Nephron progenitor cell (in vitro differentiated cells): ENCODE measurements around the gene GRIK2.

Source experiments
- DNase-seq: peaks from one replicate; pipeline ENCODE4 v3.0.0; 2021
- H3K27ac Mint-ChIP-seq: 2 replicates; pipeline ENCODE4 v1.8.0; 2021; ENCODE audit warnings: mild to moderate bottlenecking, moderate library complexity, mixed read lengths
- H3K27me3 Mint-ChIP-seq: 2 replicates; pipeline ENCODE4 v1.8.0; 2021; ENCODE audit warnings: mild to moderate bottlenecking, low read depth, mixed read lengths; ENCODE audit not compliant: poor library complexity
- H3K36me3 Mint-ChIP-seq: 2 replicates; pipeline ENCODE4 v1.8.0; 2021; ENCODE audit warnings: low read depth, mixed read lengths
- H3K4me1 Mint-ChIP-seq: 2 replicates; pipeline ENCODE4 v1.8.0; 2021; ENCODE audit warnings: mixed read lengths
- H3K4me3 Mint-ChIP-seq: 2 replicates; pipeline ENCODE4 v1.8.0; 2021; ENCODE audit warnings: mild to moderate bottlenecking, moderate library complexity, mixed read lengths
- H3K9me3 Mint-ChIP-seq: 2 replicates; pipeline ENCODE4 v1.8.0; 2021; ENCODE audit warnings: mild to moderate bottlenecking, moderate library complexity, mixed read lengths
- TF ChIP-seq, protein P1 (sequence below): fragments of 200-600 bp; sonication (generic); IDR thresholded peaks from 2 replicates; pipeline ENCODE4 v1.5.0; 2021; ENCODE audit warnings: antibody characterized with exemption

GRIK2 gene

DNA sequence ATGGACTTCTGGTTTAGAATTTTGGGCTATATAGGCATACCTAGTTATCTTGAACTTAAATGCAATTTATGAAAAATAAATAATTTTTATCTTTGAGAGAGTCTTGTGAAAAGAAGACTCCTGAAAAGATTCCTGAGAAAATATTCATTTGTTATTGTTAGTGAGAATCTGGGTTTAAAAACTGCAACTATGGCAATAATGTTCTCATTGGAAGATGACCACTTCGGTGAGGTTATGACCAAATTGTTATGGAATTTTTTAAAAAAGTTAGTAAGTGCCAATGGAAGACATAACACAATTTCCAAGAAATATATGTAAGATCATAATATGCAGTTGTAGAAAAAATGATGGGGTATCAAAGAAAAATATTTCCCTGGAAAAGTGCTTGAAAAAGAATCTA, 46.3 kb downstream of the GRIK2 start:
- DNase-seq, result no peak
- Mint-ChIP-seq H3K27me3 (peaks cover 2% of the 10 kb centered on the region), H3K4me1 (peaks cover 14% of the 10 kb centered on the region), H3K36me3 (no peaks in the 10 kb centered on the region), H3K27ac (no peak overlapping the region), H3K4me3 (no peak overlapping the region), H3K9me3 (no peaks in the 10 kb centered on the region)
- TF ChIP-seq, protein P1, sequence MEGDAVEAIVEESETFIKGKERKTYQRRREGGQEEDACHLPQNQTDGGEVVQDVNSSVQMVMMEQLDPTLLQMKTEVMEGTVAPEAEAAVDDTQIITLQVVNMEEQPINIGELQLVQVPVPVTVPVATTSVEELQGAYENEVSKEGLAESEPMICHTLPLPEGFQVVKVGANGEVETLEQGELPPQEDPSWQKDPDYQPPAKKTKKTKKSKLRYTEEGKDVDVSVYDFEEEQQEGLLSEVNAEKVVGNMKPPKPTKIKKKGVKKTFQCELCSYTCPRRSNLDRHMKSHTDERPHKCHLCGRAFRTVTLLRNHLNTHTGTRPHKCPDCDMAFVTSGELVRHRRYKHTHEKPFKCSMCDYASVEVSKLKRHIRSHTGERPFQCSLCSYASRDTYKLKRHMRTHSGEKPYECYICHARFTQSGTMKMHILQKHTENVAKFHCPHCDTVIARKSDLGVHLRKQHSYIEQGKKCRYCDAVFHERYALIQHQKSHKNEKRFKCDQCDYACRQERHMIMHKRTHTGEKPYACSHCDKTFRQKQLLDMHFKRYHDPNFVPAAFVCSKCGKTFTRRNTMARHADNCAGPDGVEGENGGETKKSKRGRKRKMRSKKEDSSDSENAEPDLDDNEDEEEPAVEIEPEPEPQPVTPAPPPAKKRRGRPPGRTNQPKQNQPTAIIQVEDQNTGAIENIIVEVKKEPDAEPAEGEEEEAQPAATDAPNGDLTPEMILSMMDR, result no peak

DNA sequence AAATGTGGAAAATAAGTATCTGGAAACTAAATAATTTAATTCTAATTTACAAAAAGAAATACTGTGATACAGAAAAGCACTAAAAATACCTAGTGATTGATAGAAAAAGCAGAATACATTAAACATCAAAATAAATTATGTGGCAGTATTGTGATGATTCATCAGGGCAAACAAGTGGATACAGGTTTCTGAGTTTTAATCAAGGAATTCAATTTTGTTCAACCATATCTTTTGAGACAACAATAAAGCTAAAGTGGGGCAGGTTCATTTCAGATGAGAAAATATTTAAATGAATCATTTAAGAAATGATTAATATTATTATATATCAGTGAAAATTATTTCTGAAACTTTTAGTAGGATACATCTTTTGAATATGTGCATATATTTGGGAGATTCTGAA, 49.8 kb downstream of the GRIK2 start:
- H3K27ac Mint-ChIP-seq, result no peak overlapping the region
- no peaks in the 10 kb centered on the region for H3K27me3 Mint-ChIP-seq
- H3K4me3 Mint-ChIP-seq, result no peak overlapping the region
- H3K4me1 Mint-ChIP-seq, result peaks cover 8% of the 10 kb centered on the region
- H3K36me3 Mint-ChIP-seq, result no peaks in the 10 kb centered on the region
- DNase-seq, result no peak
- TF ChIP-seq, protein P1, result no peak
- no peaks in the 10 kb centered on the region for H3K9me3 Mint-ChIP-seq

DNA sequence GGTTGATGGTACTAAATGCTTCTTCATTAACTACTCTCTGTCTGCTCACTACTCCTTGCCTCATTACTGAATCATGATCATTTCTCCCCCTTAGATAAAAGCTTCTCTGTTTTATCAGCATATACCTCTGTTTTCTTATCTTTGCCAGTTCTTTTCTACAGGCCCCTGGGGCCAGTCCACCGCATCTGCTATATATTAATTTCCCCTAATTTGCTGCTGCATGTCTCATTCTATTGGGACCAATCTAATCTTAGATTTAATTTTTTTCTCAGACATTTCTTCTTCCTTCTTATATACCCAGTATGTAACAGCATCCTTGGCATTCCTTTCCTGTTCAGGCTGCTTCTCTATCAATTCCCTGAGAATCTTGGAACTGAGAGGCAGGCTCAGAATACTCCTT, 51.2 kb downstream of the GRIK2 start:
- Mint-ChIP-seq H3K9me3 (no peaks in the 10 kb centered on the region), H3K36me3 (no peaks in the 10 kb centered on the region), H3K4me3 (no peak overlapping the region), H3K4me1 (peaks cover 8% of the 10 kb centered on the region), H3K27me3 (no peaks in the 10 kb centered on the region), H3K27ac (no peak overlapping the region)
- DNase-seq, result no peak
- TF ChIP-seq, protein P1, result no peak

DNA sequence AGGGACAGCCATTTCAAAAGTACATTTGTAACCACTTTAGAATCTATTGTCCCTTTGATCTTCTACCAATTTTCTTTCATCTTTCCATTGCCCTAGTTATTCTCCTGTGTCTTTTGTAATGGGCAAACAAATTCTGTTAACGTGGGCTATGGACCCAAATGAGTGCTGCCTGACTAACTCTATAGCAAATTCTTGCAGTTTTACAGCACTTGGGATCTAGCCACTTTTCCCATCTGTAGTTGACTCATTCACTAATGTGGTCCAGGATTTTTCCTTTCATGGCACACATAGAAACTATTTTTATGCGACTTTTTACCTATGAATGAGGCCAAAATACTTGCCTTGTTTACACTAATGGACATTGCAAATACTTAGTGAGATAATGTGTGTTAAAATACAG, 52.0 kb downstream of the GRIK2 start:
- TF ChIP-seq, protein P1, result no peak
- no peaks in the 10 kb centered on the region for H3K36me3 Mint-ChIP-seq
- no peak overlapping the region for H3K27ac Mint-ChIP-seq
- H3K4me3 Mint-ChIP-seq, result no peak overlapping the region
- peaks cover 2% of the 10 kb centered on the region for H3K27me3 Mint-ChIP-seq
- H3K9me3 Mint-ChIP-seq, result no peaks in the 10 kb centered on the region
- DNase-seq, result no peak
- H3K4me1 Mint-ChIP-seq, result peaks cover 8% of the 10 kb centered on the region

DNA sequence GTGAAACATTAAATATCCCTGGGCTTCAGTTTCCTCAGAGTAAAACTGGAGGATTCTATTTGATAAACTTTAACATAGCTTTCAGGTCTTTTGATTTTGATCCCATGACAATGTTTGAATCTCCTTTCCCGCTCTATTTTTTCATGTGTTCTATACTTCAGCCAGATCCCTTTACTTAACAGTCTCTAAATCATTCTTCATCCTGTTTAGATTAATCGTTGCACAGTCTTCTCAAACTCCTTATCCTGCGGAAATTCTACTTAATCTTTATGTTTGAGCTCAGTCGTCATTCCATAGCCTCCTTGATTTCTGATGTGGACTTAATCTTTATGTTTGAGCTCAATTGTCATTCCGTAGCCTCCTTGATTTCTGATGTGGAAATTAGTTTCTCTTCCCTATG, 57.4 kb downstream of the GRIK2 start:
- TF ChIP-seq, protein P1, result no peak
- Mint-ChIP-seq H3K27me3 (peaks cover 4% of the 10 kb centered on the region), H3K27ac (no peak overlapping the region)

DNA sequence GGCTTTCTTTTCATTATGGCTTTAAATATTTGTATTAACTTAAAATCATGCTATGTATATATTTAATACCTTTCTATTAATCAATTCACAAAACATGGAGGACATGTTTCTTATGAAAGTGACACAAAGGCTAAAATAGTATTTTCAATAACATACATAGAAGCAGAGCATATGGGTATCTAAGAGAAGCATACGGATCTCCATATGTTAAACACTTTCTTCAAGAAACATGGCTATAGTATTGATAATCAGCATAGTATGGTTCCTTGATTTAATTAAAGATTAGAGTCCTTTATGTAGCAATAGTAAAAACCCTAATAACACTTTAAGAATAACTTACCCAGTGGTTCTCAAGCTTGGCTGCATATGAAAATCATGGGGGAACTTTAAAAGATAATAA, 58.5 kb downstream of the GRIK2 start:
- no peaks in the 10 kb centered on the region for H3K9me3 Mint-ChIP-seq
- peaks cover 41% of the 10 kb centered on the region for H3K4me1 Mint-ChIP-seq
- no peaks in the 10 kb centered on the region for H3K36me3 Mint-ChIP-seq
- no peak for DNase-seq
- TF ChIP-seq, protein P1, result no peak
- peaks cover 4% of the 10 kb centered on the region for H3K27me3 Mint-ChIP-seq
- H3K27ac Mint-ChIP-seq, result no peak overlapping the region
- no peak overlapping the region for H3K4me3 Mint-ChIP-seq

More for the DNA sequence above, 57.4 kb downstream of the GRIK2 start:
- H3K36me3 Mint-ChIP-seq, result no peaks in the 10 kb centered on the region
- H3K4me3 Mint-ChIP-seq, result no peak overlapping the region
- peaks cover 36% of the 10 kb centered on the region for H3K4me1 Mint-ChIP-seq
- H3K9me3 Mint-ChIP-seq, result no peaks in the 10 kb centered on the region
- DNase-seq, result no peak
